SK-N-MC (cell line): Measurements from ENCODE around the gene PPP1R12B.
"Not testable (repeated sequence)": the region's sequence is repeated elsewhere in the genome, so short reads cannot be mapped to it uniquely, and the experiment has no call there.

Source experiments
- EZH2 ChIP-seq: fragments of 200-600 bp; sonication (generic); IDR thresholded peaks from one replicate; pipeline ENCODE4 v1.6.1; 2017; ENCODE audit warnings: antibody characterized with exemption
- POLR2AphosphoS5 ChIP-seq: IDR thresholded peaks from 2 replicates; pipeline ENCODE4 v1.6.1; 2012; ENCODE audit warnings: mild to moderate bottlenecking, low read depth, low read length, borderline replicate concordance

DNA sequence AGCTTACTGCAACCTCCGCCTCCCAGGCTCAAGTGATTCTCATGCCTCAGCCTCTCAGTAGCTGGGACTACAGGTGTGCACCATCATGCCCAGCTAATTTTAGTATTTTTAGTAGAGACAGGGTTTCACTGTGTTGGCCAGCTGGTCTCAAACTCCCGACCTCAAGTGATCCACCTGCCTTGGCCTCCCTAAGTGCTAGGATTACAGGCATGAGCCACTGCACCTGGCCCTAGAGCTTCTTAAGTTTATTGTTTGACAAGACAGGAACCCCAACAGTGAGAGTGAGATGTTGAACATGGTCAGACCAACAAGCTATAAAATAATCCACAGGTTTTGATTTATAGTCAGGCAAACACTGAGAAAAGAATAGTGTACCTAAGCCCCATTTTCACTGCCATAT is 83.8 kb downstream of the PPP1R12B start:
- TF ChIP-seq POLR2AphosphoS5, EZH2: not testable (repeated sequence)
